Mesodermal cell (in vitro differentiated cells): Measurements from ENCODE around the gene B3GALNT2. TPM values are rescaled to one million over a fixed set of nuclear protein-coding genes. Genes with fewer than 3 reads are reported as not detected.
A peak's percentile ranks its signal among the peaks of the same experiment; 100 is the strongest.
"Not testable (repeated sequence)": the region's sequence is repeated elsewhere in the genome, so short reads cannot be mapped to it uniquely, and the experiment has no call there.

Experiments
- H3K27ac ChIP-seq: 2 replicates; pipeline ENCODE4 v1.7.0; 2013; ENCODE audit warnings: mild to moderate bottlenecking, low read depth, low read length, moderate library complexity; ENCODE audit not compliant: severe bottlenecking
- H3K36me3 ChIP-seq: 2 replicates; pipeline ENCODE4 v1.7.1; 2013; ENCODE audit warnings: mild to moderate bottlenecking, low read length, moderate library complexity; ENCODE audit not compliant: control insufficient read depth, insufficient read depth
- H3K4me1 ChIP-seq: one replicate; pipeline ENCODE4 v1.7.1; 2013; ENCODE audit warnings: mild to moderate bottlenecking, low read length; ENCODE audit not compliant: insufficient read depth, control insufficient read depth, poor library complexity, severe bottlenecking
- H3K4me3 ChIP-seq: 2 replicates; pipeline ENCODE4 v1.7.0; 2013; ENCODE audit warnings: low read length, control low read depth, mild to moderate bottlenecking; ENCODE audit not compliant: insufficient read depth, poor library complexity, severe bottlenecking; ENCODE audit errors: extremely low read depth
- H3K9me3 ChIP-seq: 2 replicates; pipeline ENCODE4 v1.7.1; 2013; ENCODE audit warnings: mild to moderate bottlenecking, low read length, moderate library complexity; ENCODE audit not compliant: control insufficient read depth
- WGBS, 2 experiments: methylation state at CpG; one replicate each; pipeline ENCODE4 v1.1.5; 2013; ENCODE audit warnings: missing lambda C conversion rate in 2 of 2; ENCODE audit not compliant: insufficient coverage in 2 of 2; 5-methylcytosine and 5-hydroxymethylcytosine counted together
- polyA plus RNA-seq, 2 experiments: library from polyadenylated mRNA; stranded (reverse); fragments of 50-300 nt; gene quantifications; one replicate each; pipeline ENCODE4 v1.2.3, GENCODE V29; 2013

The B3GALNT2 gene
- 17.7 TPM for polyA plus RNA-seq (2013, experiment 1 of 2)
- polyA plus RNA-seq (2013, experiment 2 of 2), result 19.1 TPM

DNA sequence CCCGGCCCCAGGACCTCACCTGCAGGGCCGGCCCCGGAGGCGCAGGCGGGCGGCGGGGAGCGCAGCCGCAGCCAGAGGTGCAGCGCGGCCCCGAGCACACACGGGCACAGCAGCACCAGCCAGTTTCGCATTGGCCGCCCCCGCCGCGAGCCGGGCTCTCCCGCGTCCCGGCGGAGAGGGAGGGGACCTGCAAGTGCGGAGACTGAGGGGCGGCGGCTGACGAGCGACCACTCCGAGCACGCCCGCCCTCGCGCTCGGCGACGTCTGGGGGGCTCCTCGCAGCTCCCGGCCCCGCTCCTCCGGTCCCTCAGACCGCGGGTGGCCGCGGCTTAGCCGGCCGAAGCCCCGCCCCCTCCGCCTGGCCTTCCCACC is at the start of gene B3GALNT2:
Gene B3GALNT2 (minus strand): TSS at position 331 of the 372 bp plus-strand sequence. CDS start 200 bp downstream, at position 131.
- Histone ChIP-seq H3K4me3 (peak within 1 kb of the TSS; percentile 70), H3K4me1 (no peaks in the 10 kb centered on the region), H3K9me3 (no peaks in the 10 kb centered on the region), H3K27ac (peak within 1 kb of the TSS; percentile 98), H3K36me3 (peaks cover 5% of the 10 kb centered on the region)
- WGBS, 2 experiments, result 0% methylated on average over 44 to 48 of the region's 48 CpGs

DNA sequence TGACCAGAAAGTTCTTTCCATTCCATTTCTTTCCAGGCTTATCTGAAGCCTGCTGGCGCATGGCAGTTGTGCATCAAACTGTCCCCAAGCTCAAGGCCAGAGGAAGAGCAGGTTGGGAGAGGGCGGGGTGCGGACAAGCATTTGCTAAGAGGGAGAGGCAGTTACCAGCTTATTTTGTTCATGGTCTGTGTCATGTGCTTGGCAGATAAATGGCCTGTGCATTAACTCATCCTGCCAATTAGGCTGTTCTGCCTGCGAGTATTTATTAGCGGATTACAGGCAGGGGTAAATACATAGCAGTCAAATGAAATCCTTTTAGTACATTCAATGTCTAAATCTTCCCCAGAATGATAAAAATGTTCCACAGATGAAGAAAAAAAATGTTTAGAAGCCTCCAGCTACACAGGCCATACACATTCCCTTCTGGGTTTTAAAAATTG is 48.9 kb upstream of the B3GALNT2 start:
- no peaks in the 10 kb centered on the region for H3K4me1 ChIP-seq
- H3K9me3 ChIP-seq, result no peaks in the 10 kb centered on the region
- 97 to 100% methylated on average over 3 of the region's 5 CpGs for WGBS, 2 experiments
- H3K4me3 ChIP-seq, result no peak overlapping the region
- no peak overlapping the region for H3K27ac ChIP-seq
- H3K36me3 ChIP-seq, result no peaks in the 10 kb centered on the region

DNA sequence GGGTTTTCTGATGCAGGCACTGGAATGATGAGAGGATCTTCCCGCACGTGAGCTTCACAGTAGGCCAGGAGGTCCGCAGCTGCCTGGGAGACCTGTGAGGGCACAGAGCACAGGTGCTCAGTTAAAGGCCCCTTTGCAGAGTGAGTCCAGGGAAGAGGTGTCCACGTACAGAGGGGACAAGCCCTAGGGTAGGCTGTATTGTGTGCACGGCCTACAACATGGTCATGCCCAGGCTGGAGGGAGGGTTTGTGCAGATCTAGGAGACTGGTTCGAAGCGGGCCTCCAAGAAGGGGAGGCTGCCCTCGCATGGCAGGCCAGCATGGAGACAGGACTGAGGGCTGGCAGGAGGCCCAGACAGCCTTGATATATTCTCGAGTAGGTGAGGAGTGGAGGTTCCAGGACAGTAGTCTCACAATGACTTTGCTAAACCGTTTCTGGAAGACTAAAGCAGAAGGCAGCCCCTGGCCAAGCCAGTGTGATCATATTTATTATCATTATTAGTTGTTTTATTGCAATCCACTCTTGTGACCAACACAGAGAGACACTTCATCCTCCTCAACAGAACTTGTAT is 48.0 kb upstream of the B3GALNT2 start:
- Histone ChIP-seq H3K36me3 (no peaks in the 10 kb centered on the region), H3K9me3 (no peaks in the 10 kb centered on the region), H3K27ac (no peak overlapping the region), H3K4me3 (no peak overlapping the region), H3K4me1 (no peaks in the 10 kb centered on the region)
- WGBS, 2 experiments, result 90 to 93% methylated on average over 9 of the region's 10 CpGs

DNA sequence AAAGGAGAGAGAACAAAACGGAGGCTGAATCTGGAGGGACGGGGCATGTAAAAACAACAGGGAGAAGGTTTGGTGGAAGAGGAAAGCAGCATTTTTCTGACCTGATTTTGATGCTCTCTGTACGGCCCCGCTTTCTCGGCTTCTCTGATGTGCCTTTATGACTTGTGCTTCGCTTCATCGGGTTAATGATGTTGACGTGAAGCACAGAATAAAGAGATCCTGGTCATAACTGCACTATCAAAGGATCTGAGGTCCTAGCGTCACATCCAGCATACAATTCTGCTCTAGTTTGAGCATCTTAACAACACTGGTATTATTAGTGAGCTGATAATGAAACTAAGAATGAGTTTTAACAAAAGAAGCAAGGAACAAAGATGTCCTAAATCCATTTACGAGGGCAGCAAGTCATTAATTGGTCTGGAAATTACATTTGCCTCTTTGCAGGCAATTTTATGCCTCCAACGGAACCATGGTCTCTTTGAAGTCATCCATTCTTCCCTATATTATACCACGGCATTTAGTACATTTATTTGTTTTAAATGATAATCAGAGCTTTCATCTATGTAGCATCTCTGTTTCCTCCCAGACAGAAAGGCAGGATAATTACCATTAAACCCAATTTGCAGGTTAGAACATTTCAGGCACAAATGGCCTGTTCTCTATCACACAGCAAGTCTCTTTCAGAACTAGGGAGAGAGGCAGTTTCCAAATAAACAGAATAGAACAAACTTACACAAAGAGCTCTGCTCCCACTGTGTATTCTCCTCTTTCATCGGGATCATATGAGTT is 45.3 kb upstream of the B3GALNT2 start:
- Histone ChIP-seq H3K4me3 (no peak overlapping the region), H3K9me3 (no peaks in the 10 kb centered on the region), H3K36me3 (no peaks in the 10 kb centered on the region), H3K27ac (no peak overlapping the region), H3K4me1 (no peaks in the 10 kb centered on the region)
- WGBS, 2 experiments, result 75 to 82% methylated on average over 5 to 9 of the region's 13 CpGs

DNA sequence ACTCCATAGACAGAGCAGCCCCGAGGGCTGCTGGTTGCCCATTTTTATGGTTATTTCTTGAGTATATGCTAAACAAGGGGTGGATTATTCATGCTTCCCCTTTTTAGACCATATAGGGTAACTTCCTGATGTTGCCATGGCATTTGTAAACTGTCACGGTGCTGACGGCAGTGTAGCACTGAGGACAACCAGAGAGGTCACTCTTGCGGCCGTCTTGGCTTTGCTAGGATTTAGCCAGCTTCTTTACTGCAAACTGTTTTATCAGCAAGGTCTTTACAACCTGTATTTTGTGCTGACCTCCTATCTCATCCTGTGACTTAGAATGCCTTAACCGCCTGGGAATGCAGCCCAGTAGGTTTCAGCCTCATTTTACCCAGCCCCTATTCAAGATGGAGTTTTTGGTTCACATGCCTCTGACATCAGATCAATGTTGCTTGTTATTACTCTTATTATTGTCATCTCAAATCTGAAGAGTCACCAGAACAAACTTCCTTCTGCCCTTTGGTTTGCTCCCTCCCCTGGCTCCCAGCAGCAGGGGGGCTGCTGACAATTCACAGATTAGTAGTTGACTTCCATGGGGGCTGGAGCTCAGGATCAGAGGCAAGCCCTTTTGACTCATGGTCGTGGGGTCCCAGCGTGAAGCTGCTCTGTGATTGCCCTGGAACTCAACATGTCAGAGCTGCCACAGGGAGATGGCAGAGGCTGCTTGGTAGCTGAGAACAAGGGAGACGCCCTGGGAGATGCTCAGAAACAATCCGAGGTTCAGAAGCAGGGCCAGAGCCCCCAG is 42.3 kb upstream of the B3GALNT2 start:
- H3K27ac ChIP-seq, H3K36me3 ChIP-seq, H3K4me3 ChIP-seq, H3K4me1 ChIP-seq, H3K9me3 ChIP-seq: not testable (repeated sequence)
- 55 to 56% methylated on average over 9 of the region's 10 CpGs for WGBS, 2 experiments

DNA sequence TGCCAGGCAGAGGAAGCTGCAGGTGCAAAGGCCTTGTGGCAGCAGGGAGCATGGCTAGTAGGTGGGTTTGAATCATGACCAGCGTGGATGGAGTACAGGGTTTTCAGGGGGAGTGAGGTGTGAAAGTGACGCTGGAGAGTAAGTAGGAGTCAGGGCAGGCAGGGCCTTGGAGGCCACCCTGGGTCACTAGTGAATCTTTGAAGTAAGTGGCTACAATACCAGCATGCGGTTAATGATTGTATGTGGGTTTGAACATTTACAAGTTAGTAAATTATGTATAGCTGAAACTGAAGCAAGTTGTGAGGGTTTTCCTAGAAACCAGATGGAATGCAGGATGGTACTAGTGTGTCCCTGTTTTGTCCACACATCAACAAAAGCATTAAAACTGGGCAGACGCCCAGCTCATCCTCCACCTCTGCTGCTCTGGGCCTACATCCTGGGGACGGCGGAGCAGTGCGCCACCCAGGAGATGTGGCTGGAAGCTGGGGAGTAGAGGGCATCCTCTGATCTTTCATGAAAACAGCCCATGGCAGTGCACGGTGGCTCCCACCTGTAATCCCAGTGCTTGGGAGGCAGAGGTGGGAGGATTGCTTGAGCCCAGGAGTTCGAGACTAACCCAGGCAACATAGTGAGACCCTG is 41.2 kb upstream of the B3GALNT2 start:
- 93 to 95% methylated on average over 4 to 8 of the region's 9 CpGs for WGBS, 2 experiments
- no peaks in the 10 kb centered on the region for H3K36me3 ChIP-seq
- no peaks in the 10 kb centered on the region for H3K9me3 ChIP-seq
- H3K4me1 ChIP-seq, result no peaks in the 10 kb centered on the region
- H3K4me3 ChIP-seq, result no peak overlapping the region
- H3K27ac ChIP-seq, result no peak overlapping the region

DNA sequence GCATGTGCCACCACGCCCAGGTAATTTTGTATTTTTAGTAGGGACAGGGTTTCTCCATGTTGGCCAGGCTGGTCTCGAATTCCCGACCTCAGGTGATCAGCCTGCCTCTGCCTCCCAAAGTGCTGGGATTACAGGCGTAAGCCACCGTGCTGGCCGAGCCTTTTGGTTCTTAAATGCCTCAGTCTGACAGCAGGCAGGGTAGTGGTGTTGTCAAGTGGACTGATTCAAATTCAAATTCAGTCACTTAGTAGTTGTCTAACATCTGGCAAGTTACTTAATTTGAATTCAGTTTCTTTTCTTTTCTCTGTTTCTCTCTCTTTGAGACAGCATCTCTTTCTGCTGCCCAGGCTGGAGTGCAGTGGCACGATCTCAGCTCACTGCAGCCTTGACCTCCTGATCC is 38.6 kb upstream of the B3GALNT2 start:
- not testable (repeated sequence) for H3K27ac ChIP-seq, H3K4me1 ChIP-seq, H3K4me3 ChIP-seq, H3K9me3 ChIP-seq, H3K36me3 ChIP-seq
- 88 to 100% methylated on average over 1 of the region's 7 CpGs for WGBS, 2 experiments

DNA sequence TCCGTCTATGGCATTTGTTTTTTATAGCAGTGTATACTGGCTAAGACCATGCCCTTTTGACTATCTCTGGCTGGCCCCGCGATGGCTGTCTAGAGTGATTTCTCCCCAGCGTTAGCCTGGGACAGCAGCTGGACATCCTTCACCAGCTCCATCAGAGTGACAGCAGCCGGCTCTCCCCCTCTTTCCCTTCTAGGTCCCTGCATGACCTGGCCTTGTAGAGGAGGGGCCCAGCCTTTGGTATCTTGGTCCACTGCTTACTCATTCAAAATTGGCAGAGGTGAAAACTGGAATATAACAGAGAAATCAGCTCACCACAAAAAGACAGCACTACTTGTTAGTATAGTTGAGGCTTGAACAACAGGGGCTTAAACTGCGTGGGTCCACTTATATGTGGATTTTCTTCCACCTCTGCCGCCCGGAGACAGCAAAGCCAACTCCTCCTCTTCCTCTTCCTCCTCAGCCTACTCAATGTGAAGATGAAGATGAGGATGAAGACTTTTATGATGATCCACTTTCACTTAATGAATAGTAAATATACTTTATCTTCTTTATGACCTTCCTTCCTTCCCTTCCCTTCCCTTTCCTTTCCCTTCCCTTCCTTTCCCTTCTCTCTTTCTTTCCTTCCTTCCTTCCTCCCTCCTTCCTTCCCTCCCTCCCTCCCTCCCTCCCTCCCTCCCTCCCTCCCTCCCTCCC is 29.4 kb upstream of the B3GALNT2 start:
- H3K27ac ChIP-seq, result no peak overlapping the region
- no peaks in the 10 kb centered on the region for H3K4me1 ChIP-seq
- H3K4me3 ChIP-seq, result no peak overlapping the region
- 95 to 98% methylated on average over 5 of the region's 8 CpGs for WGBS, 2 experiments
- H3K36me3 ChIP-seq, result no peaks in the 10 kb centered on the region
- H3K9me3 ChIP-seq, result no peaks in the 10 kb centered on the region

DNA sequence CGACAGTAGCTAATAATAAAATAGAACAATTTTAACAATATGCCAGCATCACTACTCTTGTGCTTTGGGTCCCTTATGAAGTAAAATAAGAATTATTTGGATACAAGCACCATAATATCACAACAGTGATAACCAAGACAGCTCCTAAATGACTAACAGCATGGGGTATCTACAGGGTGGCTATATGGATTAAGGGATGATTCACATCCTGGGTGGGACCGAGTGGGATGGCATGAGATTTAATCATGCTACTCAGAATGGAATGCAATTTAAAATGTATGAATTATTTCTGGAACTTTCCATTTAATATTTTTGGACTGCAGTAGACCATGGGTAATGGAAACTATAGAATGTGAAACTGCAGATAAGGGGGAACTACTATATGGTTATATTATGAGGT is 28.1 kb upstream of the B3GALNT2 start:
- H3K27ac ChIP-seq, result no peak overlapping the region
- H3K4me3 ChIP-seq, result no peak overlapping the region
- no peaks in the 10 kb centered on the region for H3K36me3 ChIP-seq
- 71% methylated on average over 1 of the region's 2 CpGs; no CpG with 5 or more reads in 1 of the 2 experiments for WGBS, 2 experiments
- H3K4me1 ChIP-seq, result no peaks in the 10 kb centered on the region
- no peaks in the 10 kb centered on the region for H3K9me3 ChIP-seq

DNA sequence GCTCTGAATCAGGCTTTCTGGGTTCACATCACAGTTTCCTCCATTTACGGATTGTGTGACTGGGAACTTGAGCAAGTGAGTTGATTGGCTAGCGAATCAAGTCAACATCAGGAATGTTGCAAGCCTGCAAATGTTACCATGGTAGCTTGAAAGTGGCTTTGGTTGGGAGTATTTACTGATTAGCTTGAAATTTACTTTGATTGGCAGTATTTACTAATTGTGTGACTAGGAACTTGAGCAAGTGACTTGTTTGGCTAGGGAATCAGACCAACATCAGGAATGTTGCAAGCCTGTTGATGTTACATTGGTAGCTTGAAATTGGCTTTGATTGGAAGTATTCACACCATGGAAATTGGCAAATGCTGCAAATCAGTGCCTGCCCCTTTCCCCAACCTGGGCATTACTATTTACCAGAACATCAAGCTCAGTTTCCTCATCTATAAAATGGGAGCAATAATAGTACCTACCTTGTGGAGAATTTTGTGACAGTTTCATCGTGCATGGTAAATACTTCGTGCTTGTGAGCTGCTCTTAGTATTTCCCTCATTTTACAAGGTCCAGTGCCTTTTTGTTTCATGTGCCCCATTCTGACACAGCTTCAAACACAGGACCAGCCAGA is 23.1 kb upstream of the B3GALNT2 start:
- Histone ChIP-seq H3K9me3 (no peaks in the 10 kb centered on the region), H3K4me3 (no peak overlapping the region), H3K4me1 (no peaks in the 10 kb centered on the region), H3K27ac (no peak overlapping the region), H3K36me3 (no peaks in the 10 kb centered on the region)
- 82 to 89% methylated on average over 4 of the region's 4 CpGs for WGBS, 2 experiments
